ENCODE measurements around the gene NFIA.

Gene NFIA

GRCh38 chr1:61080413-61081143 lies 1.8 kb upstream of the NFIA start:
- Histone ChIP-seq H3K36me3 (ENCODE audit: insufficient read depth, low read length) (no peaks in the 10 kb centered on the region), H3K4me2 (ENCODE audit: low read length) (peak overlapping the region; percentile 83), H3K9ac (ENCODE audit: low read depth, low read length) (peak overlapping the region; percentile 72), H3K27me3 (ENCODE audit: control insufficient read depth, insufficient read depth, low read length) (no peaks in the 10 kb centered on the region), H3K4me1 (ENCODE audit: control insufficient read depth, insufficient read depth, low read length) (peaks cover 49% of the 10 kb centered on the region), H3K4me3 (ENCODE audit: low read length) (peak overlapping the region; percentile 41), H3K9me3 (replicated peaks; ENCODE audit: low read length) (no peaks in the 10 kb centered on the region)

DNA sequence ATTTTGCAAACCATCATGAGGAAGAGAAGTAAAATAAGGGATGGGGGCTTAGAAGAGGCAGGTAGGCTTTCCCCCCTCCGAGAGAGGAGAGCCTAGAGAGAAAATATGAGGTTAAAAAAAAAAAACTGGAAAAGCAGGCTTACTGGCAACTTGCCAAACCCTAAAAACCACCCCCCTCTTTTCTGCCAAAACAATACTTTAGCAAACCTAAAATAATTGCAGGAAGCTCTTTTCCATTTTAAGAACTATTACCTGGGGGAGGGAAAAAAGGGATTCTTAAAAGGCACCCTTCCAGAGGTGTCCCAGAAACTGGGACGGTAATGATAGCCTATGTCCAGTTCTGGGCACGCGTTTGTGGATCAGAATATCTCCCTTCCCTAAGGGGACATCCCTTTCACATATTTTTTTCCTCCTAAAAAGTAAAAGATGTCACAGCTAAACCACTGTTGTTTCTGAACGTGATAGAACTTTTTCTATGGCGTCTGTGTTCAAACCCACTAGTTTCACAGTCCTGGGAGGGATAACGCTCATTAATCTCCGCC lies 1.1 kb upstream of the NFIA start:
- peaks cover 52% of the 10 kb centered on the region for H3K4me1 ChIP-seq (ENCODE audit: control insufficient read depth, insufficient read depth, low read length)
- H3K9me3 ChIP-seq (replicated peaks; ENCODE audit: low read length), result no peaks in the 10 kb centered on the region
- no peaks in the 10 kb centered on the region for H3K27me3 ChIP-seq (ENCODE audit: control insufficient read depth, insufficient read depth, low read length)
- H3K4me3 ChIP-seq (ENCODE audit: low read length), result peak overlapping the region; percentile 85
- peak overlapping the region; percentile 83 for H3K4me2 ChIP-seq (ENCODE audit: low read length)
- peak overlapping the region; percentile 72 for H3K9ac ChIP-seq (ENCODE audit: low read depth, low read length)
- no peaks in the 10 kb centered on the region for H3K36me3 ChIP-seq (ENCODE audit: insufficient read depth, low read length)

- no peaks in the 10 kb centered on the region for H3K27me3 ChIP-seq (ENCODE audit: control insufficient read depth, insufficient read depth, low read length)
- H3K9me3 ChIP-seq (replicated peaks; ENCODE audit: low read length), result no peaks in the 10 kb centered on the region
- H3K4me2 ChIP-seq (ENCODE audit: low read length), result peak overlapping the region; percentile 83
- peak overlapping the region; percentile 85 for H3K4me3 ChIP-seq (ENCODE audit: low read length)
- peaks cover 49% of the 10 kb centered on the region for H3K4me1 ChIP-seq (ENCODE audit: control insufficient read depth, insufficient read depth, low read length)
- H3K9ac ChIP-seq (ENCODE audit: low read depth, low read length), result peak overlapping the region; percentile 72
- H3K36me3 ChIP-seq (ENCODE audit: insufficient read depth, low read length), result no peaks in the 10 kb centered on the region
These were observed 563 bp upstream of the NFIA start for GRCh38 chr1:61081686-61082310.

DNA sequence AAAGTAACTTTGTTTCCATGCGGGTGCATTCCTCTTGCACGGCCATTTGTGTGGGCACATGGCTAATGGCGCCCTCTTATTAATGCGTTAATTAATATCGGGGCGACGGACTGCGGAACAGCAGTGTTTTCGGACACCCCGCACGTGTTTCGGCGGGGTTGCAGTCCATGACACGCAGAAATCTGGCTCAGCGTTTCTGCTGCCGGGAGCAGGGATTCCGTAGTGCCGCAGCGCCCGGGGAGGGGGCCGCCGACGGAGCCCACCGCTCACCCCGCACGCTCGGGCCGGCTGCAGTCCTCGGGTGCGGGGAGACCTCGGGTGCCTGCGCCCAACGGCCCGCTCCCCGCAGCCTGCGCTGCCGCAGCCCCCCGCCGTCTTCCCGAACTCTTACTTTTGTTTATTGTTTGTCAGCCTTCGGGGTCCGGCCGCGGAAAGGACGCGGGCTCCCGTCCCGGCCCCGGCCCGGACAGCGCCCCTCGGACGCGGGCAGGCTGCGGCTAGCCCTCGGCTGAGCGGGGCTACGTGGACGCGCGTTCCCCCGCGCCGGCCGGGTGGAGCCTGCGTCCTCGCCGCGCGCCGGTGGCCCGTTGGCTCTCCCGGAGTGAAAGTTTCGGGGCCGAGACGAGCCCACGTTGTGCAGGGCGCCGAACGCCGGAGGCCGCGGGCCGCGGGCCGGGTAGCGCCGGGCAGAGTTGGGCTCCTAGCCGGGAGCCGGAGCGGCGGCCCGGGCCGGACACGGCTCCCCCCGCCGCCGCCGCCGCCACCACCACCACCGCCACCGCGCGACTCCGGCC lies 849 bp downstream of the NFIA start:
- Histone ChIP-seq H3K36me3 (ENCODE audit: insufficient read depth, low read length) (no peaks in the 10 kb centered on the region), H3K9me3 (replicated peaks; ENCODE audit: low read length) (no peaks in the 10 kb centered on the region), H3K4me1 (ENCODE audit: control insufficient read depth, insufficient read depth, low read length) (peaks cover 55% of the 10 kb centered on the region), H3K27me3 (ENCODE audit: control insufficient read depth, insufficient read depth, low read length) (no peaks in the 10 kb centered on the region), H3K9ac (ENCODE audit: low read depth, low read length) (peak overlapping the region; percentile 88), H3K4me2 (ENCODE audit: low read length) (peak overlapping the region; percentile 94), H3K4me3 (ENCODE audit: low read length) (peak overlapping the region; percentile 85)

DNA sequence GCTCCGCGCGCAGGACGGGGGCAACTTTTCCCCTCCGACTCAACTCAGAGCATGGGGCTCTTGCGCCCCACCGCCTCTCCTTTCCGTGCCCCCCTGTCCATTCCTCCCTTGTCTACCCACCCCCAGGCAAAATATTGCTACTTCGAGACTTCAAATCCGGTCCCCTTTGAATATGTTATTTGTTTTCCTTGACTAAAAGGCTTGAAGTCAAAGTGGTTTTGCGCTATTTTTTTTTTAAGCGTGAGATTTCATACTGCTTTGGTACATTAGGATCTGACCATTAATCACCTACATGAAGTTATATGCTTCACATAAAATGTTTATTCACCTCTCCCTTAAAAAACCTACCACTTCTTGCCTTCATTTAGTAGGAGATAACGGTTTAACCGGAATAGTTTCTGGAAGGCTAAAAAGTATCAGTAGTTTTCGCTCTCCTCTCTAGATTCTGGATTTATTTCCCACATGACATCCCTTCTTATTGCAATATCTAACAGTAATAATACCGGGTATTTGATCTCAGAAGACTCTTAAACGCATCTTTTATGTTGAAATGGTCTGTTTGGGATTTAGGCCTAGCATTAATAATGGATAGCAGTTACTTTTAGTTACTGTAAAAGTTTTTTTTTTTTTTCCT lies 1.6 kb downstream of the NFIA start:
- H3K4me3 ChIP-seq (ENCODE audit: low read length), result peak overlapping the region; percentile 85
- H3K9me3 ChIP-seq (replicated peaks; ENCODE audit: low read length), result no peaks in the 10 kb centered on the region
- H3K4me2 ChIP-seq (ENCODE audit: low read length), result peak overlapping the region; percentile 94
- peaks cover 55% of the 10 kb centered on the region for H3K4me1 ChIP-seq (ENCODE audit: control insufficient read depth, insufficient read depth, low read length)
- peak overlapping the region; percentile 88 for H3K9ac ChIP-seq (ENCODE audit: low read depth, low read length)
- no peaks in the 10 kb centered on the region for H3K27me3 ChIP-seq (ENCODE audit: control insufficient read depth, insufficient read depth, low read length)
- no peaks in the 10 kb centered on the region for H3K36me3 ChIP-seq (ENCODE audit: insufficient read depth, low read length)

GRCh38 chr1:61084491-61085031 lies 2.2 kb downstream of the NFIA start:
- no peaks in the 10 kb centered on the region for H3K36me3 ChIP-seq (ENCODE audit: insufficient read depth, low read length)
- H3K9ac ChIP-seq (ENCODE audit: low read depth, low read length), result peak overlapping the region; percentile 88
- H3K4me3 ChIP-seq (ENCODE audit: low read length), result peak overlapping the region; percentile 85
- H3K27me3 ChIP-seq (ENCODE audit: control insufficient read depth, insufficient read depth, low read length), result no peaks in the 10 kb centered on the region
- H3K4me1 ChIP-seq (ENCODE audit: control insufficient read depth, insufficient read depth, low read length), result peaks cover 55% of the 10 kb centered on the region
- peak overlapping the region; percentile 94 for H3K4me2 ChIP-seq (ENCODE audit: low read length)
- H3K9me3 ChIP-seq (replicated peaks; ENCODE audit: low read length), result no peaks in the 10 kb centered on the region

DNA sequence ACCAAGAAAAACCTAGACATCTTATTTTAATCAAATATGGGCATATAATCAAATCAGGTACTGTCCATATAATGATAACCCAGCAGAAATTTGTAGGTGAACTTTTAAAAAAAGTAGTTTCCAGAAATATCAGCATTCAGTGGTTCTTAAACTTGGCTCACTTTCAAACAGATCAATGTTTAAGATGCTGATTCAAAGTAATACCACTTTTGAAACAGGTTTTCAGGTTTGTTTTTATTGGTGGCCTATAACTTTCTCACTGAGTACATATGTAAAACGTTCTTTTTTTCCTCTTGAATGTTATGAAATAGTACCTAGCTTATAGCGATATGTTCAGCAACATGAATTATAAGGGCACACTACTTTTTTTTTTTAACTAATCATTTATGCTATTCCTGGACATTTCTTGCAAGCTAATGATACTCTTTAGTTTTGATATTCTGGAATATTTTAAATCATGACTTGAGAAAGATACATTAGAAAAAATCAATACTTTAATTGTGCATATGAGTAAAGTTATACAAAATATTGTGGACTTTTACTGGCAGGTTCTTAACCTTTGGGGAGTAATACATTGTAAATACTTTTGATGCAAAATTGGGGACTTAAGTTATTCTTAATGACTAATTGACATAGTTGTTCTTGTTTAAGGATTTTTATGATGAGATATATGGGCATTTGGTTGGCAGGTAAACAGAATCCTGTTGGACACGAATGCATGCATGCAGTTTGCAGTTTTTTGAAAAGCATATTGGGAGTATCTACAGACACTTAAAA lies 3.0 kb downstream of the NFIA start:
- no peaks in the 10 kb centered on the region for H3K9me3 ChIP-seq (replicated peaks; ENCODE audit: low read length)
- H3K4me3 ChIP-seq (ENCODE audit: low read length), result peak overlapping the region; percentile 85
- H3K4me2 ChIP-seq (ENCODE audit: low read length), result peak overlapping the region; percentile 94
- H3K4me1 ChIP-seq (ENCODE audit: control insufficient read depth, insufficient read depth, low read length), result peaks cover 55% of the 10 kb centered on the region
- H3K27me3 ChIP-seq (ENCODE audit: control insufficient read depth, insufficient read depth, low read length), result no peaks in the 10 kb centered on the region
- H3K36me3 ChIP-seq (ENCODE audit: insufficient read depth, low read length), result no peaks in the 10 kb centered on the region
- peak overlapping the region; percentile 88 for H3K9ac ChIP-seq (ENCODE audit: low read depth, low read length)

GRCh38 chr1:61085983-61086644 lies 3.8 kb downstream of the NFIA start:
- Histone ChIP-seq H3K4me3 (ENCODE audit: low read length) (peak overlapping the region; percentile 85), H3K36me3 (ENCODE audit: insufficient read depth, low read length) (no peaks in the 10 kb centered on the region), H3K4me2 (ENCODE audit: low read length) (peak overlapping the region; percentile 94), H3K4me1 (ENCODE audit: control insufficient read depth, insufficient read depth, low read length) (peaks cover 55% of the 10 kb centered on the region), H3K27me3 (ENCODE audit: control insufficient read depth, insufficient read depth, low read length) (no peaks in the 10 kb centered on the region), H3K9me3 (replicated peaks; ENCODE audit: low read length) (no peaks in the 10 kb centered on the region), H3K9ac (ENCODE audit: low read depth, low read length) (peak overlapping the region; percentile 88)

DNA sequence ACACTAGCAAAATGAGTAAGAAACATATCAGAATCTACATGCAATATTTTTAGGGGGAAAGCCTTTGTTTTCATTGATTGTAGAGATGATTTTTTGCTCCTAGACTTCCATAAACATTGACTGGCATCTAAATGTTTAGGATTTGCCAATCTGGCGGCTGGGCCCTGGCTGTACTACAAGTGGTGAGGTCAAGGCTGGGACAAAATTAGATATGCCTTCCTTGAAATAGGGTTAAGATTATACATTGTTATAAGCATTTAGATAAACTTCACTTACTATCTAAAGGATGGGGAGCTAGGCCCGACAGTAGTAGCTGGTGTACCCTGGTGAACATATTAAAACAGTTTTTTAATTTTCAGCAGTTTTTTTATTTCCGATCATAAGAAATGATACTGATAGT lies 5.2 kb downstream of the NFIA start:
- H3K27me3 ChIP-seq (ENCODE audit: control insufficient read depth, insufficient read depth, low read length), result no peaks in the 10 kb centered on the region
- H3K36me3 ChIP-seq (ENCODE audit: insufficient read depth, low read length), result no peaks in the 10 kb centered on the region
- H3K4me3 ChIP-seq (ENCODE audit: low read length), result peak overlapping the region; percentile 69
- peaks cover 65% of the 10 kb centered on the region for H3K4me1 ChIP-seq (ENCODE audit: control insufficient read depth, insufficient read depth, low read length)
- H3K9me3 ChIP-seq (replicated peaks; ENCODE audit: low read length), result no peaks in the 10 kb centered on the region
- H3K9ac ChIP-seq (ENCODE audit: low read depth, low read length), result peak overlapping the region; percentile 88
- H3K4me2 ChIP-seq (ENCODE audit: low read length), result peak overlapping the region; percentile 94

Data from skeletal muscle satellite cell (primary cell).